Astrocyte of the cerebellum (primary cell): ENCODE measurements around the gene RPS6KA2.
"Not testable (repeated sequence)": the region's sequence is repeated elsewhere in the genome, so short reads cannot be mapped to it uniquely, and the experiment has no call there.

Source experiments
- DNase-seq: peaks from one replicate; pipeline ENCODE4 v3.0.0-alpha.2; 2011; ENCODE audit warnings: low read depth
- H3K4me3 ChIP-seq: 2 replicates; pipeline ENCODE4 v1.5.1; 2011; ENCODE audit warnings: mild to moderate bottlenecking, low read depth, low read length, moderate library complexity
- CTCF ChIP-seq: IDR thresholded peaks from 2 replicates; pipeline ENCODE4 v1.5.1; 2012; ENCODE audit warnings: low read length, low read depth, moderate library complexity, mild to moderate bottlenecking; ENCODE audit errors: missing control alignments
- in situ Hi-C: cut with HindIII; loops from 2 replicates; pipeline ENCODE4 v1.10.0; 2017; ENCODE audit warnings: low sequenced_read_pairs

The RPS6KA2 gene

DNA sequence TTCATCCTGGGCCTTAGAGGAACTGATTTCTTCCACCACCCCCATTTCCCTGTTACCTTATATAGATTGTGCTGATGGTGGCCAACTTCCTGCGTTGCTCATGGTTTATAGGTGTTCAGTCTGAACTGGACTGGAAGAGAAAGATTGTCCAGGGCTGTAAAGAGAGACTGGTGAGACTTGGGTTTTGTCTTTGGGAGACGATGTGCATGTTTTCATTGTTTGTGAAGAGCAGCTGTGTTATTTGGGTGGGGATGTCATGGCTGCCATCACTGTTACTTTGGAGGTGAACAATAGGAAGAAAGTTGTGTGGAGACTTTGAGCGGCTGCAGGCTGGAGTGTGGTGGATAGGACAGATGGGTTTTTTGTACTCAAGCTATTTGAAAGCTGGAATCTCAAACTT, 228.7 kb downstream of the RPS6KA2 start:
- in situ Hi-C loops = no loop called here
- TF ChIP-seq CTCF = no peak
- H3K4me3 ChIP-seq = no peak overlapping the region
- no peak for DNase-seq

DNA sequence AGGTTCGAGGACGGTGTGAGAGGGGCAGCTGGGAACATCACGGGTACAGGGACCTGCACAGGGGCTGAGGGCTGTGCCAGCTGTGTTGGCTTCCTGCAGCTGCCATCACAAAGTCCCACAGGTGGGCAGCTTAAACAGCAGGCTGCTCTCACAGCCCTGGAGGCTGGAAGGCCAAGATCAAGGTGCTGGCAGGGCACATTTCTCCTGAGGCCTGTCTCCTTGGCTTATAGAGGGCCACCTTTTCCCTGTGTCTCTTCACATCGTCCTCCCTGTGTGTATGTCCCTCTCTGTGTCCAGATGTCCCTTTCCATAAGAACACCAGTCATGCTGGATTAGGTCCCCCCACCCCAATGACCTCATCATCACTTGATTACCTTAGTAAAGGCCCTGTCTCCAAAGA, 229.2 kb downstream of the RPS6KA2 start:
- in situ Hi-C loops = no loop called here
- DNase-seq = no peak
- H3K4me3 ChIP-seq = no peak overlapping the region
- no peak for TF ChIP-seq CTCF

DNA sequence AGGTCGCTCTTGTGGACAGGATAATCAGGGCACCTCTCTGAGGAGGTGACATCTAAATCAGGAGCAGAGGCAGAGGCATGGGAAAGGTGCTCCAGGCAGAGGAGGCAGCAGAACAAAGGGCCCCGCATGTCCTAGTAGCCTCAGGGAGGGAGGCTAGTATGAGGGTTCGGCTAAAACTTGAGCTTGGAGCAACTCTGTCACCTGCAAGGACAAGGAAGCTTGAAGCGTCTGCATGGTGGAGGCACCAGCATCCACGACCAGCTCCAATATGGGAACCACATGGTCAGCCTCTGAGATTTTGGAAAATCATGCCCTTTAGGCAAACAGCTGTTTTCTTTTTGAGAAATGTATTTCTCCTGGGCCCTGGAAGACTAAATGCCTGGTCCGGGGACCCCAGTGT, 231.3 kb downstream of the RPS6KA2 start:
- no peak overlapping the region for H3K4me3 ChIP-seq
- no peak for TF ChIP-seq CTCF
- in situ Hi-C loops = no loop called here

GRCh38 chr6:166395351-166395750, 231.7 kb downstream of the RPS6KA2 start:
- H3K4me3 ChIP-seq = no peak overlapping the region
- TF ChIP-seq CTCF = no peak
- no peak for DNase-seq
- in situ Hi-C loops = no loop called here

More for the DNA sequence above, 231.3 kb downstream of the RPS6KA2 start:
- no peak for DNase-seq

GRCh38 chr6:166394036-166394892, 232.8 kb downstream of the RPS6KA2 start:
- no peak overlapping the region for H3K4me3 ChIP-seq
- in situ Hi-C loops = no loop called here
- DNase-seq = no peak
- no peak for TF ChIP-seq CTCF

DNA sequence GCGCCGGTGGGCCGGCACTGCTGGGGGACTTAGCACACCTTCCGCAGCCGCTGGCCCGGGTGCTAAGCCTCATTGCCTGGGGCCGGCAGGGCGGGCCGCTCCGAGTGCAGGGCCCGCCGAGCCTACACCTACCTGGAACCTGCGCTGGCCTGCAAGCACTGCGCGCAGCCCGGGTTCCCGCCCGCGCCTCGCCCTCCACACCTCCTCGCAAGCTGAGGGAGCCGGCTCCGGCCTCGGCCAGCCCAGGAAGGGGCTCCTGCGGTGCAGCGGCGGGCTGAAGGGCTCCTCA, 233.6 kb downstream of the RPS6KA2 start:
- no peak for DNase-seq
- no peak for TF ChIP-seq CTCF
- in situ Hi-C loops = no loop called here
- no peak overlapping the region for H3K4me3 ChIP-seq

- DNase-seq, in situ Hi-C loops, H3K4me3 ChIP-seq: not testable (repeated sequence)
Measured at GRCh38 chr6:166392755-166393534, 234.1 kb downstream of the RPS6KA2 start.
